Measurements from ENCODE around the gene RAB27B.

Gene RAB27B

DNA sequence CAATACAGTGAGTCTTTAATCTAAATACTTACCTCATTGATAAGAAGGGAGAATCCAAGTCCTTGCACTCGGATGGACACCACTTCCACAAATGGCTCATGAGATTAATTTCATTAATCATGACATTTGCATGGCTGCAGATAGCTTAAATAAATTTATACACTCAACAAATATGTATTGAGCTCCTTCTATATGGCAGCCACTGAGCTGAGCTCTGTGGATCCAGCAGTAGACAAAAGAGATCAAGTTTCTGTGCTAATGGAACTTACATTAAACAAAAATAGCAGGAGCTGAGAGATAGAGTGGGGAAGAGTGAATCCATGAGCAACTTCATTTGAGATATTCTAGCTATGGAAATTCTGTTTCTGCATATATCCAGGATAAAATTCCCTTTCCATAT, 44.4 kb downstream of the RAB27B start:
- DNase-seq, result no peak

DNA sequence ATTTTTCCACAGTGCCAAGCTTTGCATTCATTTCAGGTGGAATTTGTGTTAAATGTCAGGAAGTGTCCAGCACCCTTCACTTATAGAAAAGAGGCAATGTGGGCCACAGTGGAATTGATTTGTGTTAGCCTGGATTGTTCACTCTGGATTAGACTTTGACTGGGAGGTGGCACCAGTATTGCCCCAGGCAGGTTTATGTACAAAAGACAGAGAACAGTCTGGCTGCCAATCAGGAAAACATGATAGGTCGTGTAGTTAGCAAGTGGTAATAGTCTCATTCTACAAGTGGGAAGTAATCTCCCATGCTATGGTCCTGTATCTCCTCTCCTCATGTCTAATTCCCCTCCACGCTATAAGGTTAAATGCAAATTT, 45.6 kb downstream of the RAB27B start:
- DNase-seq, result no peak

DNA sequence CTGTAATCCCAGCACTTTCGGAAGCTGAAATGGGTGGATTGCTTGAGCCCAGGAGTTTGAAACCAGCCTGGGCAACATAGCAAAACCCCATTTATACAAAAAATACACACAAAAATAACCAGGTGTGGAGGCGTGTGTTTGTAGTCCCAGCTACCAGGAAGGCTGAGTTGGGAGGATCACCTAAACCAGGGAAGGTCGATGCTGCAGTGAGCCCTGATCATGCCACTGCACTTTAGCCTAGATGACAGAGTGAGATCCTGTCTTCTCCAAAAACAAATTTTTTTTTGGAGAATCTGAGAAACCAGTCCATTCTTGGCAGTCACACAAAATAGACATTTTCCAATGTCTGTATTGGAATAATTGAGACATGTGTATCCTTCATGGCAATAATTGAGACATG, 46.8 kb downstream of the RAB27B start:
- DNase-seq, result no peak

DNA sequence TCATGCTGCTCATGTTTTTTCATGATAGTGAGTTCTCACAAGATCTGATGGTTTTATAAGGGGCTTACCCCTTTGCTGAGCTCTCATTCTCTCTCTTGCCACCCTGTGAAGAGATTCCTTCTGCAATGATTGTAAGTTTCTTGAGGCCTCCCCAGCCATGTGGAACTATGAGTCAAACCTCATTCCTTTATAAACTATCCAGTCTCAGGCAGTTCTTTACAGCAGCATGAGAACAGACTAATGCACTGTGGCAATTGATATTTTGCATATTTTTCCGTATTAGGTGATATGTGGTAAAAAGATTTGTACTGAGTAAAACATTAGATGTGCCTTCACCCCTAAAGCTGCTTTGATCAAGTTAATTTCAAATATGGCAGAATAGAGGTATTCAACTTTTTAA, 48.8 kb downstream of the RAB27B start:
- no peak for DNase-seq

DNA sequence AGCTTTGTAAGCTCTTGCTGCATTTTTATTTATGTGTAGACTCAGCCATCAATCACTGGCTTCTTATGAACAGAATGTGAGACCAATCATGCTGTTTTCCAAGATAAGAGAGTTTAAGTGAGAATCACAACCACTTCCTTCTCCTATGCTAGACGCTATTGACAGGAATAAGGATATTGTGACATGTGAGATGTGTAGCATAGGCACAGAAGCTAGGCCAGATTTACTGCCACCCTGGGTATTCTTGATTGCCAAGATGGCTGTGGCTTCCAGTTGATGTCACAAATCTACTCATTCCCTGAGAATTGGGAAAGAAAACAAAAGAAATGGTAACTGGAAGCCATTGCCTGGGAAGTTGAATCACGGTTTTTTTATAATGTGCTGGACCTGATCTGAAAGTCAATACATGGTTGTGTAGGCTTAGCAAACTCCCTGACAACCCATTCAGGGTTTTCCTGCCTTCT, 49.9 kb downstream of the RAB27B start:
- no peak for DNase-seq

DNA sequence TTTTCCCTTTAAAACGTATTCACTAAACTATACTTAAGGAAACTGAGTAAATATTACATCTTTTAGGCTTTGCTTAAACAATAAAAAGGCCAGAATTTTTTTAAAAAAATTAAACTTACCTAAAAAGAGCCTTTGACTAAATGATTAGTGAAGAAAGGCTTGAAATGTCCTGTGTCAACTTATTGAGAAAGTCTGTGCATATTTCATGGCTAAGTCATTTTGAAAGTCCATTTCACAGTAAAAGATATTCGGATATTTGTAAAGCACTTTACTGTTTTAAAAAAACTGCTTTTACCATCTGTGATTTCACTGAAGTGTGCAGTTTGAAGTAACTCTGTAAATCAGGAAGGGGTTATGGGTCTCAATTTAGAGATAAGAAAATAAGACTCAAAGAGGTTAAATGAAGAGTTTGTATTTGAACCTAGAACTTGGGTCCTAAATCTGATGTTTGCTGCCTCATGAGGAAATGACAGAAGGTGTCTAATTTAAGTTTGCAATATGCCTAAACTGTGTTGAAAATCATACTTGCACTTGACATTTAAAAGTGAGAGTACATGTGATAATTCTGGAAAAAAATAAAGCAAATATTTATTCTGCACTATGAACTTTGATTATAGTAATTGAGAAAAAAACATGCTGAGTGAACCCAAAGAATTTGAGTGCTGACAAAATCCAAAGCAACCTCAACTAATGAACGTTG, 50.5 kb downstream of the RAB27B start:
- no peak for DNase-seq

DNA sequence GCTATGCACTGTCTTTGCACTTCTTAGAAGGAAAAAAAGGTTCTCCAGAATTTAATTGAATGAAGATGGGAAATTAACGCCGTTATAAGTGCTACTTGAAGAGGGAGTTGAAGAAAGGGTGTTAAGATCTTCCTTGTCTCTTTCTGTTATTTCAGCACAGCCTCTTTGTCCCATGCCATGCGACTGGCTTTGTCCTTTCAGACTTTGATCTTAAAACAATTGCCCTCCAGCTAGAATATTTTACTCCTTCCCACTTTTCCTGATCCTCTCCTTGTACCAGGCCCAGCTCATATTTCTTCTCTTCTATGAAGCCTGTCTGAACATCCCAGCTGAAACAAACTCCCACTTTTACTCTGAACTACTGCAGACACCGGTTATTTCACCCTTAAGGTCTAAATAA, 51.4 kb downstream of the RAB27B start:
- no peak for DNase-seq

DNA sequence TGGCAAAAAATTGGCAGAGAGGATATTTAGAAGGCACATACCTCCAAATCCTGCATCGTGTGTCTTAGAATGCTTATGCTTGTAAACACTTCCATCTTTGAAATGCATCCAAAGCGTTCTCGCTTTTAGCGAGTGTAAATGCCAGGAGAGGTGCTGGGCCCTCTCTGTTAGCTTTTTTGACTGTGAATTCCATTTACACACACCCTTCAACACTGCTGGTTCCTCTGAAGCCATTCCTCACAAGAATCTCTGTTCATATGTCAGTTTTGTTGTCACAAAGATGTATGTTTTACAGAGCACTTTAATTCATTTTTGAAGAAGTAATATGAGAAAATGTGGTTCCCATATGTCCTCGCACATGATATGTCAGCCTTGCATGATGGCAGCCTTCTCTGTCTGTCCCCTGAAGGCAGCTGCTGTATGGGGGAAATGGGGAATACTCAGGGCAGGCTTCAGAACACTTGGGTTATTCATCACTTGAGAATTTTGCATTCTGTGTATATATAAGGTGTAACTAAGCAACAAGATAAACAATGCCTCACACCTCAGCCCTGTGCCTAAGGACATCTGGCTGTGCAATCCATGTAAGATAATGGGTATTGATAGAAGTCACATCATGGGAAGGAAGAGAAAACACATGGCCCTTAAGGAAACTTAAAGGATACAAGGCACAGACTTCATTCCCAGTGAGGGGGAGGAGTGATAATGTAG, 52.3 kb downstream of the RAB27B start:
- DNase-seq, result no peak

DNA sequence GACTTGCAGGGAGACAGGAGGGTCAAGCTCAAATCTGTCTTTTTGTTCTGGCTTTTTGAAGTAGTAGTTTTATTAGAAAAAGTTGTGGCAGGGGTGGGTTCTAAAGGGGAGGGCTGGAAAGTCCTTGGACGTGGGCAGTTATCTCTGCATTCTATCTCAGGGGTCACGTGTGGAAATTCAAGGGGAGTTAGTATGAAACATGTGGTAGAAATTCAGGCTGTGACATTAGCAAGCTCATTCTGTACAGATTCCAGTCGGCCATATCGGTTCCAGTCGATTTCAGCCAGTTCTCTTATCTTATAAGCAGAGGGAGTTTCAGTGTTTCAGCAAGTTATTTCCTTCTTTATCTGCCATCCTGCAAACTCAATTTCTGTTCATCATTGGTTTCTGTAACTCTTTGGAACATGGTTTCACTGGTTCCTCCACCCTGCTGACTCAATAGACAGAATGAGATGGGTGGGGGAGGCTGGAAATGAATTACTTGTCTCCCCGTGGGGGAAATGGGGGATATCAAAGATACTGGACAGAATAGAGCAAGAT, 53.0 kb downstream of the RAB27B start:
- no peak for DNase-seq

DNA sequence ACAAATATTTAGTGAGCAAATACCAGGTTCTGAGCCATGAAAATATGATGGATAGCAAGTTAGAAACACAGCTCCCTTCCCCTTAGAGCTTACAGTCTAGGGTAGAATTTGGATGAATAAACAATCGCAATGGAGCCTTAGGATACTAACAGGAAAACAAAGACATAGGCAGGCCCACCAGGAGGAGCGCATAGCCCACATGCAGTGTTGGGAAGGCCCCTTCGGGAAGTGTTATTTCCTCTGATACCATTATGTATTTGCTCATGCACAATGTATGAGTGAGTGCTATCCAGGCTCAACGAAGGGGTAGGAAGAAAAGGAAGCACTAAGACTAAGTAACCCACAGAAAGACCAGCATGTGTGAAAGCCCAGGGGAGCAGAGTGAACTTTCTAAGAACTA, 54.0 kb downstream of the RAB27B start:
- DNase-seq, result no peak

DNA sequence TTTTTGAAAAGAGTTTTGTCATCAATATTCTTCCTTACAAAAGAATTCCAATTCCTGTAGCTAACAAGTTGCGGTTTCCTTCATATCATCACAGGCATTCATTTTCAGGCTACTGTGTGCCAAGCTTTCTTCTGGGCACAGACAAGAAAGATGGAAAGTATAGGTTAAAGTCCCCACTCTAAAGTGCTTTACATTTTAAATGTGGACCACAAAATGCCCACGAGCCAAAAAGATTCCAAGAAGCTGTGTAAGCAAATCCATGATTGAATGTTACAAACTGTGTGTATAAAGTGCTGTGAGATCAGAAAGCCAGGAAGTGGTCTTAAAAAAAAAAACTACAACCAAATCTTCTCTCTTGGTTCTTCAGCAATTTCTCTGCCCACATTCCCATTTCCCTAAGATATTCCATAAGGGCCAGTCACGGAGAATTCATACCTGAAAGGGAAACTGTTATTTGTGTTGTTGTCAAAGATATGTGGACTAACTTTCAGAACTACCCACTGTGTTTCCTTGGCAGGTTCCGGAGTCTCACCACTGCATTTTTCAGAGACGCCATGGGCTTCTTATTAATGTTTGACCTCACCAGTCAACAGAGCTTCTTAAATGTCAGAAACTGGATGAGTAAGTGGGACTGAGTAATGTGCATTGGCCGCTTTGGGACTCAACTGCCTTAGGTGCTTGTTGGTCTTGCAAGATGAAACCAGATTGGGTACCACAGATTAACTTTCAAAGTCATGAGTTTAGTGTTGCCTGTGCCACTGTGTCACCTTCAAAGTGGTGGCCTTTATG, 55.7 kb downstream of the RAB27B start:
- no peak for DNase-seq

DNA sequence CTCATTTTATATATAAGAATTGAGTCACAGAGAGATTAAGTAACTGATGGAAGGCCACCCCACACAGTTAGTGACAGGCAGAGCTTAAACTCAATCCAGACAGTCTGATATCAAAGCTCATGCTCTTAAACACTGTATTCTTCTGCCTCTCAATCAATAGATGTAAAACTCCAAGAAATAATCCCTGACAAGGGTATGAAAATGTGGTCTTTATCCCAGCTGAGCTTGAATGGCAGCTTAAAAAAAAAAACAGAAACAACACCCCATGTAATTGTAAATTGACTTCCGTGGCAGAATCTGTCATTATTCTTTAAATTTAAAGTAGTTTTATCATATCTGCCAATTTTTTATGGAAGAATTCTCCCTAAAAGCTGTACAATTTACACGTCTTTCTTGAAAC, 60.1 kb downstream of the RAB27B start:
- DNase-seq, result no peak

DNA sequence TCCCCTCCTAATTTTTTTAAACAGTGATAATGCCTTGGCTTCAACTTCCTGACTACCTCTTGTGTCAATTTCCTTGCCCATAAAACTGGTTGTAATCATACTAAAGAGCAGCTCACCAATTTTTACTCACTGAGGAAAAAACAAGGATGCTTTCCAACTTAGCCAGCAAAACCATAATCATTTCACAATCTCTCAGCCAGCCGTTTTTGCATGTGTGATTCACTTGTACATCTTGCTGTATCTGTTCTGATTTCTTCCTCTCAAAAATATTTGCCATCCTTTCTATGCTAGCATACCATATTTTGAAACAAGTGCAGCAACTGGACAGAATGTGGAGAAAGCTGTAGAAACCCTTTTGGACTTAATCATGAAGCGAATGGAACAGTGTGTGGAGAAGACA, 60.7 kb downstream of the RAB27B start:
- no peak for DNase-seq

DNA sequence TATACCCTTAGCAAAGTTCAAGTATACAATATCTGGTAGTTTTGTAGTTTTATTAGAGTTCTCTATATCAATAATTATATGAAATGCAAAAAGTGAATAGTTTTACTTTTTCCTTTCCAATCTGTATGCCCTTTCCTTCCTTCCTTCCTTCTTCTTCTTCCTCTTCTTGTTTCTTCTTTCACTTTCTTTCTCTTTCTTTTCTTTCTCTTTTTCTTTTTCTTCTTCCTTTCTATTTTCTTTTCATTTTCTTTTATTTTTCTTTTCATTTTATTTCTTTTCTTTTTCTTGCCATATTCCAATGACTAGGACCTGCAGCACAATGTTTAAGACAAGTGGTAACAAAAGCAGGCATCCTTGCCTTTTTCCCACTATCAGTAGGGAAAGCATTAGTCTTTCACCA, 71.2 kb downstream of the RAB27B start:
- DNase-seq, result no peak

DNA sequence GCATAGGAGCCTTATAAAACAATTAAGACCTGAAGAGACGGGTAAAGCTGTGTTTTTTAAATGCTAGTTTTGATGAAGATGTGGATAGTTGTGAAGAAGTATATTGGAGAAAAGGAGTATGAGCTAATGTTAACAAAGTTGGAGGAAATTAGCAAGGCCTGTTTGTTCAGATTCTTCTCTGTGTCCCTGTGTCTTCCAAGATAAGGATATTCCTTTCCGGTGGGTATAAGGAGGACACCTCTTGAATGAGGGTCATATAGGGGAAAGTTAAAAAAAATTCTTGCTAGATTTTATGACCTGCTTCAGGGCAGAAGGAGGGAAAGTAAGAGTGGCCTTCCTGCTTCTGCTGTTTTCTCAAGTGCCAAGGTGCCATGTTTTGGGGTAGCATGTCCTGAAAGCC, 72.0 kb downstream of the RAB27B start:
- DNase-seq, result no peak

DNA sequence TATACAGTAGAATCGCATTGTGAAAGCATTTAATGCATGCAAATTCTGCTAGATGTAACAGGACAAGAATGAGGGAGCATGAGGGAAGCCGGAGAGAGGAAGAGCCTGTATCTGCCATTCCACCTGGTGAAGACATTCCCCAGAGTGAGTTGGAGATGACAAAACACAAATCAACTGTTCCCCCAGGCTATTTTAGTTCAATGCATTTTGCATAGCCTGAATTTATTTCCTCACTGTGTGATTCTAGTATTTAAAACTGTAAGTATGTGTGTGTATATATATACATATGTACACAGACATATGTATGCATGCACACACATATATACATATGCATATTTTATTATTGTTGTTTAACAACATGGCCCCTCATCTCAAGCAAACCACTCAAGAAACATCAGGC, 76.3 kb downstream of the RAB27B start:
- no peak for DNase-seq

DNA sequence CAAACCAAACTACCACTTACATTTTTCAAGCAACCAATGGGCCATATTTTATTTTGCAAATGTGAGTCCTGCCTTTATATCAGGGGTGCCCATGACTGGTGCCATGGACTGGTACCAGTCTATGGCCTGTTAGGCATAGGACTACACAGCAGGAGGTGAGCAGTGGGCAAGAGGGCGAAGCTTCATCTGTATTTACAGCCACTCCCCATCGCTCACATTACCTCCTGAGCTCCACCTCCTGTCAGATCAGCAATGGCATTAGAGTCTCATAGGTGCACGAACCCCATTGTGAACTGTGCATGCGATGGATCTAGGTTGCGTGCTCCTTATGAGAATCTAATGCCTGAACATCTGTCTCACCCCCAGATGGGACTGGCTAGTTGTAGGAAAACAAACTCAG, 77.4 kb downstream of the RAB27B start:
- no peak for DNase-seq

DNA sequence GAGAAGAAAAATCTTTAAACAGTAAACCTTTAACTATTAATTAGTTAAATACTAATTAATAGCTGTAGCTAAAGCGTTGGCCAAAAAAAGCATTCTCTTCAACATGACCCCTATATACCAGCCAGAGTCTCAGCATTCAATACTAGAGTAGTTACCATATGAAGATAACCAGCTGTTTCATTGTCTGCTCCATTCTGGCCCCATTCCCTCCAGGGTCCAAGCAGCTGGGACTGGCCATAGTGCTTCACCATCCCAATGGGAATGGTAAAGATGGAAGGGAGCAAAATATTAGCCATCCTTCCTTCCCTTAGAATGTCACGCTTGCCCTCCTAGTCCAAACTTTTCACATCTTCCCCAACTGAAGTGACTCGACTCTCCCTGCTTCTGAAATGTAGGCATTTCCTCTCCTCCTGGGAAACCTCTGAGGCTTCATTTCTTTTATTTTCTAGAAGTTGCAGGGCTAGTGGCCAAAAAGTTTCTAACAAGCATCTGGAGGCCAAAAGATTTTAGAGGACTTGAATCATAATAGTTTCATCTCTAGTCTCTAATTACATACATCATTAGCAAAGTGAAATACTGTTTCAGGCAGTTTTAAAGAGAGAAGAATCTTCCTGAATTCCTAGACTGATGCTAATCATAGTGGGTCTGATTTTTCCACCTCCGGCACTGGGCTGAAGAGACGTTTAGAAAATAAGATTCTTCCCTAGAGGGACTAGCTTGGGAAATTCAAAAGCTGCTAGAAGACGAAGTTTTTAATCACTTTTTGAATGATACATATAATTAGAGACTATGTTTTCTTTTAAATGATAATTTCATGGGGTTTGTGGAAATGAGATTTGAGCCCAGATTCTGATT, 78.3 kb downstream of the RAB27B start:
- no peak for DNase-seq

DNA sequence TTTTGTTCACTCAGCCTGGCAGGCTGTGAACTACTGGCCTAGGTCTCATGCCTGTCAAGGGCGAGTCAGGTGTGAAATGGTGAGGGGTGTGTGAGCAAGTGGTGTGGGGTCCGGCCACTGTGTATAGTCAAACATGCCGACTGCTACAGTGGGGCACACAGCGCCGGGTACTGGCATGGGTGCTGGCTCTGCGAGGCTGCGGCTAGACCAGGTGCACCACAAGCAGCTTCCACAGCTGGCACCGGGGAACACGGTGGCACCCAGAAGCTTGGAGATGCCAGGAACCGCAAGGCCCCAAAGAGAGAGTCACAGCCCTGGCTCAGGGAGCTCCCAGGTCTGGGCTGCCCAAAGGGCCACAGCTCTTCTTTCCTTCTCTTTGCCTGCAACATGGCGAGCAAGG, 81.3 kb downstream of the RAB27B start:
- no peak for DNase-seq

DNA sequence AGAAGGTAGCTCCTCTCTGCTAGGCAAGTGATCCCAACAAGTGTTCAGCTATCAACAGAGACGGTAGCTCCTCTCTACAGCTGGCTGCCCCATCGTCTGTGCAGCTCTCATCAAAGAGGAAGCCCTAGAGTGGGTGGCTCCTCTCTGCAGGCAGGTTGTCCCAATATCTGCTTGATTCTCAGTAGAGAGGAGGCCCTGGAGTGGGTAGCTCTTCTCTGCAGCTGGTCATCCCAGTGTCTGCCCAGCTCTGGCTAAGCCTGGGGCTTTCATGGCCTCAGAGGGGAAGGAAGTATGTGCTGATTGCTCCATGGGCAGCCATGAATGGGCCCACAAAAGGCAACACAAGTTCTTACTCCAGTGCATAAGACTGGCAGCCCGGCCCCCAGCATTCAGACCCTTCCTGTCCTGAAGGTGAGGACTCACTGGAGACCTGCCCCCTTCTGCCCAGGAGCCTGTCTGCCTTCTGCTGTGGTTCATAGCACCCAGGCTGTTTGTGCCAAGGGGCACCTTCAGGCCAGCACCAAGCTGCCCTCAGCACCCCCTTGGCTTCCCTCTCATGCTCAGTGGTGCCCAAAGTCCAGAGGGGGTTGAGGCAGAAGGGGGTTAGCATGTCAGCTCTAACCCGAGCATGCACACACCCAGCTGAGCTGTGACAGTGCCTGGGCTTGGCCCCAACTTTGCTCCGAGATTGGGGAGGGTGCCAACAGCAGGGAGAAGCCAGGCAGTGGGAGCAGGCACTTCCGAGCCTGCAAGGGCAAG, 82.1 kb downstream of the RAB27B start:
- no peak for DNase-seq

DNA sequence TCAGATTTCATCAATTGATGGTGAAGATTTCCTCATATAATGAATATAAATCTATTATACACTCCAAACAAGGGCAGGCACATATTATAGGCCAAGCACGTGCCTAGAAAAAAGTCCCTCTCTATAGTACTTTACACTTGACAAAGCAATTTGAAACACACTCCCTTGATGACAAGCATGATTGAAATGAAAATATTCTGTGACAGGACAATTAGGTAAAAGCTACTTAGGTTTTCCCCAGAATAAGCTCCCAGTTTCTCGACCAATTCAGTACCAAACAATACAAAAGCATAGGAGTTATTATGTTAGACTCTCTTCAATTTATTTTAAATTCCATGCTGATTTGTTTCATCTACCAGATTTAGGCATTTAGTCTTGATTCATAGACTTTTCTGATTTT, 83.3 kb downstream of the RAB27B start:
- no peak for DNase-seq

DNA sequence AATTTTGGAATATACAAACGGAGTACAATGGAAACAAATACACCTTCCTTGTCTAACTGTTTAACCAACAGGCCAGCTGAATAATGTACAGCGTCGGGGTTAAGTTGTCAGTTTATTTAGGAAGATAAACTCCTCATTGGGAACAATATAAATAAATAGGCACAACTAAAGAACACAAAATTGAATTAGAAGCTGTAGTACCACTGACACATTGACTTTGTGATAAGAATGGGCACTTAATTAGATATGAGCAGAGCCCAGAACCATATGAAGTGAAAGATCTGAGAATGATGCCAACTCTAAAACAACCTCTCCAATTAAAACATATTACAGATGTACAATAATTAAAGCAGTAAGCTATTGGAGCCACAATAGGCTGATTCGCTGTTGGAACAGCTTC, 86.5 kb downstream of the RAB27B start:
- DNase-seq, result no peak

All from NCI-H2029 treated with DMSO at 0.1 percent for 48 hours (cell line).